ENCODE results near the gene IDH3G. TPM values are rescaled to one million over a fixed set of nuclear protein-coding genes. Genes with fewer than 3 reads are reported as not detected.

Gene IDH3G
- total RNA-seq, 1 experiment from 2014 or later: 43.2 TPM

DNA sequence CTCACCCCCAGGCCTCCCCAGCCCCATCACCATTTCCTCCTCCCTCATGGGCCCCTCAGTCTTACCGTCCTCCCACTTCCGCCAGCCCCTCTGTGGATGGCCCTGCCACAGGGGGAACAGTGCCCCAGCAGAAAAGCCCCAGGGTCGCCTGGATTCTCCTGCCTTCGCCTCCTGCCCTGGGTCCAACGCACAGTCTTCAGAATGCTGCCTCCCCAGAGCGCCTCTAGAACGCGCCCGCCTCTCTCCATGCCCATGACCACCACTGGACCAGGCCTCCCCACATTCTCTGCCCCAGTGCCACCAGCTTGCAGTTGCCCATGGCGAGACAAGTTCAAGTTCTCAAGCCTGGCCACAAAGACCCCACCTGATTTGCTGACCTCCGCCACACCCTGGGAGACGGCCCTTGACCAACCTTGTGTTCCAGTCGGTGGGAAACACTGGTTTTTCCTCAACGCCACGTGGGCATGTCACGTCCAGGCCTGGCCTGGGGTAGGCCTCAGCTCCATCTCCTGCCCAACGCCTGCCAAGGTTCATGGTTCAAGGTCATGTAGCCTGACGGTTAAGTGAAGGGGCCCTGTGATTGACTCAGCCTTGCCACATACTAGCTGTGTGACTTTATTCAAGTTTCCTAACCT lies 30.8 kb downstream of the IDH3G start:
- Histone ChIP-seq H4K20me1 (ENCODE audit: control insufficient read depth, insufficient read depth, insufficient read length) (no peaks in the 10 kb centered on the region), H3K27me3 (ENCODE audit: insufficient read depth, low read length) (no peaks in the 10 kb centered on the region), H3K18ac (ENCODE audit: insufficient read length, low read depth, low read length) (no peak overlapping the region), H3K4me2 (ENCODE audit: insufficient read depth, insufficient read length, low read length) (no peak overlapping the region), H3K79me2 (ENCODE audit: insufficient read depth, low read length) (no peaks in the 10 kb centered on the region), H3T11ph (ENCODE audit: low read length) (no peak overlapping the region), H2BK20ac (ENCODE audit: low read depth, low read length, poor library complexity, severe bottlenecking) (no peak overlapping the region), H3K56ac (ENCODE audit: insufficient read length, low read depth, low read length) (no peak overlapping the region), H3K23me2 (ENCODE audit: insufficient read length, low read depth, low read length, poor library complexity, severe bottlenecking) (no peaks in the 10 kb centered on the region), H4K8ac (replicated peaks; ENCODE audit: insufficient read length, low read depth, low read length) (no peak overlapping the region), H4K5ac (ENCODE audit: insufficient read length, low read depth, low read length) (no peak overlapping the region), H2BK5ac (ENCODE audit: insufficient read length, low read length) (no peak overlapping the region), H2BK12ac (ENCODE audit: insufficient read length, low read depth, low read length) (no peak overlapping the region), H3K9ac (ENCODE audit: extremely low read depth, insufficient read length, low read length) (no peak overlapping the region), H4K91ac (ENCODE audit: insufficient read length, low read depth, low read length) (no peak overlapping the region), H3K27ac (ENCODE audit: insufficient read length, low read depth, low read length) (no peak overlapping the region), H3K79me1 (ENCODE audit: insufficient read depth, low read depth, low read length, poor library complexity, severe bottlenecking) (no peaks in the 10 kb centered on the region), H2BK15ac (ENCODE audit: low read depth, low read length) (no peak overlapping the region), H3K4me1 (ENCODE audit: insufficient read depth, low read length) (no peaks in the 10 kb centered on the region), H3K9me3 (ENCODE audit: control insufficient read depth, low read depth, low read length) (peaks cover 7% of the 10 kb centered on the region), H3K23ac (ENCODE audit: insufficient read length, low read depth, low read length) (no peak overlapping the region), H2BK120ac (ENCODE audit: low read depth, low read length, poor library complexity, severe bottlenecking) (no peak overlapping the region), H2AK5ac (ENCODE audit: insufficient read length, low read length) (no peak overlapping the region), H2AFZ (ENCODE audit: low read length) (no peak overlapping the region), H3K14ac (ENCODE audit: insufficient read depth, low read length) (no peak overlapping the region), H3K4ac (ENCODE audit: low read depth, low read length) (no peak overlapping the region)
- TF ChIP-seq, protein P1, sequence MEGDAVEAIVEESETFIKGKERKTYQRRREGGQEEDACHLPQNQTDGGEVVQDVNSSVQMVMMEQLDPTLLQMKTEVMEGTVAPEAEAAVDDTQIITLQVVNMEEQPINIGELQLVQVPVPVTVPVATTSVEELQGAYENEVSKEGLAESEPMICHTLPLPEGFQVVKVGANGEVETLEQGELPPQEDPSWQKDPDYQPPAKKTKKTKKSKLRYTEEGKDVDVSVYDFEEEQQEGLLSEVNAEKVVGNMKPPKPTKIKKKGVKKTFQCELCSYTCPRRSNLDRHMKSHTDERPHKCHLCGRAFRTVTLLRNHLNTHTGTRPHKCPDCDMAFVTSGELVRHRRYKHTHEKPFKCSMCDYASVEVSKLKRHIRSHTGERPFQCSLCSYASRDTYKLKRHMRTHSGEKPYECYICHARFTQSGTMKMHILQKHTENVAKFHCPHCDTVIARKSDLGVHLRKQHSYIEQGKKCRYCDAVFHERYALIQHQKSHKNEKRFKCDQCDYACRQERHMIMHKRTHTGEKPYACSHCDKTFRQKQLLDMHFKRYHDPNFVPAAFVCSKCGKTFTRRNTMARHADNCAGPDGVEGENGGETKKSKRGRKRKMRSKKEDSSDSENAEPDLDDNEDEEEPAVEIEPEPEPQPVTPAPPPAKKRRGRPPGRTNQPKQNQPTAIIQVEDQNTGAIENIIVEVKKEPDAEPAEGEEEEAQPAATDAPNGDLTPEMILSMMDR (conservative IDR thresholded peaks at IDR 0.05): no peak
- Mint-ChIP-seq H3K27me3 (ENCODE audit: low read depth) (peaks cover 10% of the 10 kb centered on the region), H3K27ac (no peak overlapping the region), H3K36me3 (ENCODE audit: insufficient read depth in 1 of 3, low read depth in 3 of 3) (peaks cover 0 to 3% (median 2%) of the 10 kb centered on the region in 3 experiments; a peak in 4 of 7 replicates), H3K9me3 (peaks cover 51 to 65% of the 10 kb centered on the region in 2 experiments), H3K4me3 (0 out of 5 replicates have a peak overlapping the region, but pooled peaks of 1 of the 2 experiments have one; percentile 55), H3K4me1 (peaks cover 4 to 6% of the 10 kb centered on the region in 2 experiments; a peak in 3 of 4 replicates)
- no peak for DNase-seq
- WGBS (ENCODE audit: extremely low coverage, insufficient read length, low lambda C conversion rate): no CpG with 5 or more reads among the region's 18 CpGs

Data from H9 (cell line).